Hematopoietic multipotent progenitor cell (in vitro differentiated cells): Measurements from ENCODE around the gene DISP3. TPM values are rescaled to one million over a fixed set of nuclear protein-coding genes. Genes with fewer than 3 reads are reported as not detected.

ENCODE experiments used
- DNase-seq, 3 donors: peaks; one replicate each; pipeline ENCODE4 v3.0.0-alpha.2; 2011 to 2015; ENCODE audit warnings: low read depth in 2 of 3, low spot score in 2 of 3
- total RNA-seq: library from RNA; depleted of rRNA; stranded (reverse); fragments of >200 nt; gene quantifications from one replicate; pipeline ENCODE4 v1.2.3, GENCODE V29; 2012

DISP3 gene
- total RNA-seq, 1 donor, result under 0.01 TPM

DNA sequence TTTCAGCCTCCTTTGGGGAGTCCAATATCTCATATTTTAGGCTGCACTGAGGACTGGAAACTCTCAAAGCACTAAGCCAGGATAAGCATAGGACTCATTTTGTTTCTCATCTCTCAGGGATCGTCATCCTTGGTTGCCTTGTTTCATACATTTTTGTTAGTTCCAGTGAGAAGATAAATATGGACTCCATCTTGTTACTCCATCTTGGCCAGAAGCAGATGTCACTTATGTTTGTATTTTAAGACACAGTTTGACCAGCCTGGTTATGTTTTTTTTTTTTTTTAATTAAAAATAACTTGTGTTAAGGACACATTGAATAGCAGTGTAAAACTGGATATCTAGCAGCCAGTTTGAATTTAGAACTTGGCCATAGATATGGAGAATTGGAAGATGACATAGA is 34.7 kb downstream of the DISP3 start:
- no peak for DNase-seq

DNA sequence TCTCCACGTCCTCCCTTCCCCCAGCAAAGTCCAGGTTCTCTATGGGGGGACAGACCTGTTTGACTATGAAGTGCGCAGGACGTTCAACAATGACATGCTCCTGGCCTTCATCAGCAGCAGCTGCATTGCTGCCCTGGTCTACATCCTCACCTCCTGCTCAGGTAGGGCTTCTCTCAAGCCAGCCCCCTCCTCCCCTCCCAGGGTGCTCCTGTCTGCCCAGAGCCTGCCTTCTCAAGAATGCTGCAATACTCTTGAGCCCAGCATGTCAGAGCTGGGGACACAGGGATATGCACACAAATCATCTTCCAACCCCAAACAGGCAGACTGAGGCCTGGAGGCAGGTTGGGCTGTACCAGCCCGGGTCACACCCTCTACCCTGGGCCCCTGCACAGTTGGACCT is 35.4 kb downstream of the DISP3 start:
- DNase-seq, result no peak

DNA sequence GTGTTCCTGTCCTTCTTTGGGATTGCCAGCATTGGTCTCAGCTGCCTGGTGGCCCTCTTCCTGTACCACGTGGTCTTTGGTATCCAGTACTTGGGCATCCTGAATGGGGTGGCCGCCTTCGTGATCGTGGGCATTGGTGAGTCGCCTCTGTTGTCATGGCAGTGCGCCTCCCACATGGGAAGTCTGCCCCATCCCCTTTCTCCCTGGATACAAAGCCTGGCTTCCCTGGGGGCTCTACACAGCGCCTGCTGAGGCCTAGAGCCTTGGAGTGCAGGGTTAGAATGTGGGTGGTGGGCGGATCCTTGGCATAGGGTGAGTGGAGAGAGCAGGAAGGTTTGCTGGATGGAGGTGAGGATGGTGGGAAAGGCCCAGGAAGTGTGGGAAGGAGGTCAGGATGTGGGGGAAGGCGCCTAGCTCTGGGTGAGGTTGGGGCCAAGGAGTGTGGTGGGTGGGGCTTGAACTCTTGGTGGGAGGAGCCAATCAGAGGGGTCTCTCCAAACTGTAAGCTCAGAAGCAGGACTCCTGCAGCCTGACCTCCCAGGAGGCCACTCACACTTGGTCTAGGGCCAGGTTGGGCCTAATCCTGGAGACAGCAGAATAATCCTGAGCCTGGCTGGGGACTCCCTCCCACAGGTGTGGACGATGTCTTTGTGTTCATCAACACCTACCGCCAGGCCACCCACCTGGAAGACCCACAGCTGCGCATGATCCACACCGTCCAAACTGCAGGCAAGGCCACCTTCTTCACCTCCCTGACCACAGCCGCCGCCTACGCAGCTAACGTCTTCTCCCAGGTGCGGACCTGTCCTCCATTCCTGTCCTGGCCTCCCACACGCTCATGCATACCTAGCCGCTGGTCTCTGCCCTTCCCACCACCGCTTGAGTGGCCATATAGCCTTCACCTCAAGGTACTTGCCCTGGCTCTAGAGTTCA is 36.7 kb downstream of the DISP3 start:
- no peak for DNase-seq

DNA sequence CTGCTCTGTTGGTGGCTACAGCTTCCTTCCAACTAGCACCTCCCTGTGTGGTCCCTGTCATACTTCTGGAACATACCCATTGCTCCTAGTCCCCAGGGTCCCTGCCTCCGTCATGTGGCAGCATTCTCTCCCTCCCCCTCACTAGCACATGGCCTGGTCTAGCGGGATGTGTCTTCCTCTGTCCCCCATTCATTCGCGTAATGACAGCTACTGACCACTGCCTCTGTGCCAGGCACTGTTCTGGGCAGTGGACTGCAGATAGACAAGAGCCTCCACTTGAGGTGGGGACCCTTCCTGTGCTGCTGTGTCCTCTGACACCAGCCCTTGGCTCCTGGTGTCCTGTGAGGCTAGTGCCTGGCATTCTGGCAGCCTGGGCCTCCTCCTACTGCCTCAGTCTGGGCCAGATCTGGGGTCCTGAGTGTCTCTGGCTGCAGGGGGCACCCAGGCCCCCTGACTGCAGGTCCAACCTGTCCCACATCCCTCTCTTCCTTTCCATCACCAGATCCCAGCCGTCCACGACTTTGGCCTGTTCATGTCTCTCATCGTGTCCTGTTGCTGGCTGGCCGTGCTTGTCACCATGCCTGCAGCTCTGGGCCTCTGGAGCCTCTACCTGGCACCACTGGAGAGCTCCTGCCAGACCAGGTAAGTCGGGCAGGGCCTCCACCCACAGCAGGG is 38.1 kb downstream of the DISP3 start:
- no peak for DNase-seq

DNA sequence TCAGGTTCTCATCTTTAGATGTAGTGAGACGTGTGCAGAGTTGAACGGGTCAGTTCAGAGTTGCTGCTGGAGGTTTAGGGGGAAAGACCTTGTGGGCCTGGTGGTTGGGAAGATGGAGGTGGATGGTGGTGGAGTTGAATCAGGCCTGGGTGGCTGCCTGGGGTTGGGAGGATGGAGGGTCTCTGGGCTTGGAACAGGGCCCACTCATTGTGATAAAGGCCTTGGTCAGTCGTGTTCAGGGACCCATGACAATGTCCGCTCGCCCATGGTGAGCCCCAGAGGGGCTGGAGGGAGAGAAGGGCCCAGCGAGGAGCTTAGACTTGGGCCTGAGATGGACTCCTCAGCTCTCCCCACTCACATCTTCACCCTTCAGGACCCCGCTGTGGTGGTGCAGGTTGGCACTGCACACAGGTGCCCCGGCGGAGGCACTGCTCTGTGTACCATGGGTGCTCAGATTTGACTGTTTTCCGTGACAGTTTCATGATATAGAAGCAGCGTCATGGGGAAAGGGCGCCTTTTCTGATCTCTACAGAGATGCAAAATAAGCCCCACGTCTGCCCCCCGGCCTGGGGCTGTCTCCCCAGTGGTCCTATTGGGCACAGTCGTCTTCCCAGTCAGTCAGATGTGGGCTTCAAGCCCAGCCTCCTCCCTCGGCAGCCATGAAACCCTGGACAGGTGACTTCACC is 39.2 kb downstream of the DISP3 start:
- no peak for DNase-seq

DNA sequence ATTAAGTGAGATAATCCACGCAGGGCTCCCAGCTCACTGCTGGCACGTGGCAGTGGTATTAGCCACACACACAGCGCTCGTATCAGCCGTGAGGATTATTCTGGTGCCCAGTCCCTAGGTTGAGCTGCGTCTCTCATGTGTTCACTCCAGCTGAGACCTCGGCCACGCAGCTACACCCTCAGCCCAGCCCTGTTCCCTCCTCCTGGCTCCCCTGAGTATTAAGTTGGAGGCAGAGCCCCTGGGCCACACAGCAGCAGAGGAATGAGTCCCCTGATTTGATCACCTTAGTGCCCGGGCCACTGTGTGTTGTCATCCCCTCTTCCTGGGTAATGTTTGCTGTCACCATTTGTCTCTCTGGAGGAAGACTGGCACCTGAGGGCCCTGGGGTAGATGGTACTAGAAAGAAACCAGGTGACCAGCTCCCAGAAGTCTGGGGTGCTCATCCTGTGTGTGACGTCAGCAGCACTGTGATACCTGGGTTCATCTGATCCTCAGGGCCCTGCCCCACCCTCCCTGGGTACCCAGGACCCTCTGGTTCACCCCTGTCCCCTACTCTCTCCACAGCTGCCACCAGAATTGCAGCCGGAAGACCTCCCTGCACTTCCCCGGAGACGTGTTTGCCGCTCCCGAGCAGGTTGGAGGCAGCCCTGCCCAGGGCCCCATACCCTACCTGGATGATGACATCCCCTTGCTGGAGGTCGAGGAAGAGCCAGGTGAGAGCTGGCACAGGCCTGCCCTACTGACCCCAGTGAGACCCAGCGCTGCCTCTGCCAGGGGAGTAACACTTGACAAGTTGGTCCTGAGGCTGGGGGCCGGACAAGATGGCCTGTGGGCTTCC is 40.1 kb downstream of the DISP3 start:
- DNase-seq, result no peak

DNA sequence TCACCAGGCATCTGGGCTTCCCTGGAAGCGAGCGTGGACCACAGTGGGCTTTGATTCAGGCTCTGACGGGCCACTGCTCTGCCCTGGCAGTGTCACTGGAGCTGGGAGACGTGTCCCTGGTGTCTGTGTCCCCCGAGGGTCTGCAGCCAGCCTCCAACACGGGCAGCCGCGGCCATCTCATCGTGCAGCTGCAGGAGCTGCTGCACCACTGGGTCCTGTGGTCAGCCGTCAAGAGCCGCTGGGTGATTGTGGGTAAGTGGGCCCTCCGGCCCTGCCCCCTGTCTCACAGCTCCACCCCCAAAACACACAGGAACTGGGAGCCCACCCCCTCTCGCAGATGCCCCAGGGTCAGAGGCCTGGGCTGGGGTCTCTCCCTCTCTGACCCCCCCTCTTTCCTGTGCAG is 40.7 kb downstream of the DISP3 start:
- no peak for DNase-seq

DNA sequence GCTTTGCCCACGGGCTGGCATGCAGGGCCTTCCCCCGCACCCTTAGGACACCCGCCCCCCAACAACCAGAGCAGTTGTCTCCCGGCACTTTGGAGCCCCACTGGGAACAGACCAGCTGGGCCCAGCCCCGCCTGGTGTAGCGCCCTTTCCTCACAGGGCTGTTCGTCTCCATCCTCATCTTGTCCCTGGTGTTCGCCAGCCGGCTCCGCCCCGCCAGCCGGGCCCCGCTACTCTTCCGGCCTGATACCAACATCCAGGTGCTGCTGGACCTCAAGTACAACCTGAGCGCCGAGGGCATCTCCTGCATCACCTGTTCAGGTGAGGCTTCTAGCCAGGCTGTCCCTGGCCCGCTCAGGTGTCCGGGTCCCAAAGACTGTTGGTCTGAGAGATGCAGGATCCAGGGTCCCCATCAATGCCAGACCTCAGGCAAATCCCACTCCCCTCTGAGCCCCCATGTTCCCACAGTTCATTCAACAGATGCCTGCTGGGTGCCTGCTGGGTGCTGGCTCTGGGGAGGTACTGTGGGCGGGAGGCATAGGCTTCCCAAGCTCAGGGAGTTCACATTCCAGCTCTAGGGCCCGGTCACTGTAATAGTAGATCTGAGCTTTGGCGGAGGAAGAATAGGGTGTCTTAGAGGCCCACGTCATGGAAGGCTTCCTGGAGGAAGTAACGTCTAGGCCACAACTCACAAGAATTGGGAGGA is 41.7 kb downstream of the DISP3 start:
- no peak for DNase-seq

DNA sequence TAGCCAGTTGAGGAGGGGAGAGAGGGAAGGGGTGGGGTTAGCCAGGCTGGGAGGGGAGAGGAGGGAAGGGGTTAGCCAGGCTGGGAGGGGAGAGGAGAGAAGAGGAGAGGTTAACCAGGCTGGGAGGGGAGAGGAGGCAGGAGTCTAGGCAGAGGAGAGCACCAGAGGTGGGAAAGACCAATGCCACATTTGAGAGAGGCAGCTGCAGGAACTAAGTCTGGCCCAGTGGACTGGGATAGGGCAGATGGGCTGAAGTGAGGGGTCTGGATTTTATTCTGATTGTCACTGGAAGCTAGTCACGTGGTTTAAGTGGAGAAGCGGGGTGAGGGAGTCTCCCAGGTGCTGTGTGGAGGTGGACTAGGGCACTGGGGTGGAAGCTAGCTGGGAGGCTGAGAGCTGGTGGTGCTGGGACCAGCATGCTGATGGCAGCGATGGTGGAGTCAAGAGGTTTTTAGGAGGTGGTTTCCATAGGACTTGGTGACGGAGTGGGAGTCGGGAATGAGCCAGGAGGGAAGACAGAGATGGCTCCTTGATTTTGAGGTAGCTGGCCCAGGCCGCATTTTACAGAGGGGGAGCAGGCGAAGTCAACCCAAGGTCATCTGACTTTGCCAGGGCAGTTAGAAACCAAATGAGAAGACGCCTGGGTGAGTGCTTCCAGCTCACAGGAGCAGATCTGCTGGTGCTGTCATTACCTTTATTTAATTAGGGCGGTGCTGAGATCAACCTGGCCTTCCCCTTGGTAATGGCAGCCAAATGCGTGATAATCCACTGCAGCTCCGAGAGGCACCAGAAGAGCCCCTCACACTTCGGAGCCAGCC is 42.8 kb downstream of the DISP3 start:
- no peak for DNase-seq

DNA sequence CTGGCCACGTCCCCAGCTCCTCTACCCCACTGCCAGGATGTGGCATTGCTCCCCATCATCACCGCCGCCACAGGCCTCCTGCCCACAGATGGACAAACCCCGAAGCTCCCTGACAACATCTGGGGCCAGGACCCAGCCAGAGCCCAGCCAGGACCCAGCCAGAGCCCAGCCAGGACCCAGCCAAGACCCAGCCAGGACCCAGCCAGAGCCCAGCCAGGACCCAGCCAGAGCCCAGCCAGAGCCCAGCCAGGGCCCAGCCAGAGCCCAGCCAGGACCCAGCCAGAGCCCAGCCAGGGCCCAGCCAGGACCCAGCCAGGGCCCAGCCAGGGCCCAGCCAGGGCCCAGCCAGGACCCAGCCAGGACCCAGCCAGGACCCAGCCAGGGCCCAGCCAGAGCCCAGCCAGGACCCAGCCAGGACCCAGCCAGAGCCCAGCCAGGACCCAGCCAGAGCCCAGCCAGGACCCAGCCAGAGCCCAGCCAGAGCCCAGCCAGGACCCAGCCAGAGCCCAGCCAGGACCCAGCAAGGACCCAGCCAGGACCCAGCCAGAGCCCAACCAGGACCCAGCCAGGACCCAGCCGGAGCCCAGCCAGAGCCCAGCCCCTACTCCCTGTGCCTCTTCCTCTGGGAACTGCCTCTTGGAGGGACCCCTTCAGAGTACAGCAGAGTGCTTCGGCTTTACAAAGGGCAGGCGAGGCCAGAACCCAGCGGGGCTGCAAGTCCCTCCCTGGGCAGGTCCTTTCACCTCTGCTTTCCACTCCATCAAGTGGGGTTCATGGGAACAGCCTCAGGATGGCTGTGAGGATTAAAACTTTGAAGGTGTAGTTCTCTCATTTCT is 43.7 kb downstream of the DISP3 start:
- no peak for DNase-seq

DNA sequence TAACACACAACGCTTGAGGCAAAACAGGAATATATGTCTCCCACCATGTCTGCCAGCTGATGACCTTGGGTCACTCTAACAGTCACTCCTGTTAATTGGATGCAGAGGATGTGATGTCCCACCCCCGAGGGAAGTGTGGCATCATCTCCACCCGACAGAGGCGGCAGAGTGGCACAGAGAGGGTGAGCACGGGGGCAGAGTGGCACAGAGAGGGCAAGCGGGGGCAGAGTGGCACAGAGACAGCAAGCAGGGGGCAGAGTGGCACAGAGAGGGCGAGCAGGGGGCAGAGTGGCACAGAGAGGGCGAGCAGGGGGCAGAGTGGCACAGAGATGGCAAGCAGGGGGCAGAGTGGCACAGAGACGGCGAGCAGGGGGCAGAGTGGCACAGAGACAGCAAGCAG is 44.3 kb downstream of the DISP3 start:
- DNase-seq, result no peak

DNA sequence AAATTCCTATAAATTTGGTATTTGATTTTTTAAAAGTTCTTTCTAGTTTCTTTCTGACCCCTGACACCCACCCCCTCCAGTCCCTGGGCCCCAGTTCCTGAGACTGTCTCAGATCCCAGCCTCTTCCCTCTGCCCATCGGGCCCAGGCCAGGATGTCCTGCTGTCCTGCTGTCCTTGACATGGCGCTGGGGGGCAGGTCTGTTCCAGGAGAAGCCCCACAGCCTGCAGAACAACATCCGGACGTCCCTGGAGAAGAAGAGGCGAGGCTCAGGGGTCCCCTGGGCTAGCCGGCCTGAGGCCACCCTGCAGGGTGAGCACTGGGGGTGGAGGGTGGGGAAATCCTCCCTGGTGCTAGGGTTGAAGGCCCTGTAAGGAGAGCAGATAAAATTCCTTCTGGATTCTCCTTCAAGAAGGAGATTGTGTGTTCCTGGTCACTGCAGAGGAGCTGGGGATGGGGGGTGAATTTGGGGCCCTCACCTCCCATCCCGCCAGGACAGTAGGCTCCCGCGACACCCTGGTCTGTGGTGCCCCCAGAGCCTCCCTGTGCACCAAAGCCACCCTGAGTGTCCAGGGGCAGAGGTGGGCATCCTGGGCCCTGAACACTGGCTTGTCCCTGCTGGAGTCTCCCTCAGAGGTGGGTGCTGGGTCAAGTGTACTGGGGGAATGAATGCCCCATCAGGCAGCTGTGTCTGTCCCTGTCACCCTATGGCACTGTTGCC is 45.0 kb downstream of the DISP3 start:
- DNase-seq, result no peak

DNA sequence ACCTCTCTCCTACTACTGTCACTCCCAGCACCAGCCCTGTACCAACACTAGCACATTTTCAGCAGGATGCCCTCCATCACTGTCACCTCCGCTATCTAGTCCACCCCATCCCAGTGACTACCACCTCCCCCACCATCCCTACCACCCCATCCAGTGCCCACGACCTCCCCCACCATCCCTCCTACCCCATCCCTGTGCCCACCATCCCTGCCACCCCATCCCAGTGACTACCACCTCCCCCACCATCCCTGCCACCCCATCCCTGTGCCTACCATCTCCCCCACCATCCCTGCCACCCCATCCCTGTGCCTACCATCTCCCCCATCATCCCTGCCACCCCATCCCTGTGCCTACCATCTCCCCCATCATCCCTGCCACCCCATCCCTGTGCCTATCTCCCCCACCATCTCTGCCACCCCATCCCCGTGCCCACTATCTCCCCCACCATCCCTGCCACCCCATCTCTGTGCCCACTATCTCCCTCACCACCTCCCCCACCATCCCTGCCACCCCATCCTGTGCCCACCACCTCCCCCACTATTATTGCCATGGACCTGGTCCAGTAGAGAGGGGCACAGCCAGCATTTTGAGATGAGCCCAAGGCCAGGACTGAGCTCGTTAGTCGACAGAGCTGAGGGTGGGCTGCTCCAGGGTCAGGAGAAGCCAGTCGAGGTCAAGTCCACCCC is 45.7 kb downstream of the DISP3 start:
- DNase-seq, result no peak

DNA sequence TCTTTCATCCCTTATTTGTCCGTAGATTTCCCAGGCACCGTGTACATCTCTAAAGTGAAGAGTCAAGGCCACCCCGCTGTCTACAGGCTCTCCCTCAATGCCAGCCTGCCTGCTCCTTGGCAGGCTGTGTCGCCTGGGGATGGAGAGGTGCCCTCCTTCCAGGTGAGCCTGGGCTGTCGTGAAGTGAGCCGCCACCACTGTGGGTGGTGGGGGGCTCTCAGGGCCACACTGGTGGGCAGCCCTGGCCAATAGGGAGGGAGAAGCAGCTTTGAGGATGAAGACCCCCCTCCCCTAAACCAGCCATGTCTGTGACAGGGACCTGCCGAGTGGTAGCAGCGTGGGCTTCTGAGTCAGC is 46.2 kb downstream of the DISP3 start:
- DNase-seq, result no peak

DNA sequence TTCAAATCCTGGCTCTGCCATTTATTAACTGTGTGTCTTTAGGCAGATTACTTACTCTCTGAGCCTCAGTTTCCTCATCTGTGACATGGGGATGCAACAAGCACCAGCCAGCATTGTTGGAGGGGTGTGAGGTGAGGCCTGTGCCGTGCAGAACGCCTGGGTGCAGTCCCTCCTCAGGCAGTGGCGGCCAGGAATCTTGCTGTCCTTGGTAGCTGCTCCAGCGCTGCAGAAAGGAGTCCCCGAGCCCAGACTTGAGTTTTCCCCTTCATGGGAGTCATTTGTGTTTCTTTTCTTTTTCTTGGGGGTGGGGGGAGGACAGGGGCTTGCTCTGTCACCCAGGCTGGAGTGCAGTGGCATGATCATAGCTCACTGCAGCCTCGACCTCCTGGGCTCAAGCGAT is 46.6 kb downstream of the DISP3 start:
- no peak for DNase-seq

DNA sequence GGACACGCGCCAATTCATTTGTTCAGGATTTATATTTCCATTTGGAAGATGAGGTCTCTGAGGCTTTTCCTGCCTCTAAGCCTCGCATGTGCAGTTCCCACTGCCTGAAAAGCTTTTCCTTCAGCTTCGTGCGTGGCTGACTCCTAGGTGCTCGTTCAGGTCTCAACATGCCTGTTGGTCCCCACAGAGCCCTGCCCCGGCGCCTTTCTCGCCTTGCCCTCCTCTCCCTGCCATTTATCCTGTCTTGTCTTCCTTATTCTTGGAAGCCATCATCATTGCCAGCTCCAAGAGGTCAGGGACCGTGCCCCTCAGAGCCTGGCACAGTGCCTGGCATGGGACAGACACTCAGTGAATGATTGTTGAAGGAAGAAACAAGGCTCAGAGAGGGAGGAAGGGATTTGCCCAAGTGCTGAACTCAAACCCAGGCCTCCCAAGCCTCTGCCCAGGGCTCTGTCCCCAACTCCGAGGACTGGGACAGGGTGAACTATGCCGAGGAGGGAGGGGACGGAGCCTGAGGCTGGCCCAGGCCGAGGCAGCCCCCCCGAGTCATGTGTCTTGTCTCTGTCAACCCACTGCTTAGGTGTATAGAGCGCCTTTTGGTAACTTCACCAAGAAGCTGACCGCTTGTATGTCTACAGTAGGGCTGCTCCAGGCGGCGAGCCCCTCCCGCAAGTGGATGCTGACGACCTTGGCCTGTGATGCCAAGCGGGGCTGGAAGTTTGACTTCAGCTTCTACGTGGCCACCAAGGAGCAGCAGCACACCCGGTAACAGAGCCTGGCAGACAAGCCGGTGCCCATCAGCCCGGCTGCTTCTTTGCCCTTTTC is 47.3 kb downstream of the DISP3 start:
- no peak for DNase-seq
